ENCODE results near the gene KLHL40.

KLHL40 gene

DNA sequence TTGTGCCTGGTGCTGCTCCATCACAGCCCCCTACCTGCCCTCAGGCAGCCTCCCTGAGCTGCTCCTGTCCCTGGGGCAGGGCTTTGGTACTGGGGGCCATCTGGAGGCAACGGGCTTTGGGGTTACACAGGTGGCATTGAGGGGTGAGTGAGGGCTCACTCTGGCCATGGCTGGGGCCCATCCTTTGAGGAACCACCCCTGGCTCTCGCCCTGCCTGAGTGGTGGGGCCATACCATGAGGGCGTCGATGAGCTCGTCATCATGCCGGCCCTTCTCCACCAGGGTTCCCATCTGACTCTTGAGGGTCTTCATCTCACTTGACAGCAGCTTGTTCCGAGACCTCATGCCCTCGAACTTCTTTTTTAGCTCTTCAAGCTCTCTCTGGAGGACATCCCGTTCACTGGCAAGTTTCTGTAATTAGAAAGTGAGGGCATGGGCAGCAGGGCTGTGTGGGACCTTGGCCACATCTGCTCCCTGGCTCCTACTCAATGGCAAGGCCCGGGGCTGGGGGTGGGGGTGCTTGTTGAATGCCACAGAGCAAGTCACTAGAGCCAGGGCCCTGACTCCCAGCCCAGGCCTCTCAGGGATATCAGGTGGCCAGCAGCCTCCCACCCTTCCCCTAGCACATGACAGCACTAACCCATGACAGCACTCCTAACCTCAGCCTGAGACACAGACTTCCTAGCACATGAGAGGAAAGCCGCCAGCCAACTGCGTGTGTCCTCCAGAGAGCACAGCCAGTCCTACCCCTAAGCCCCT, 54.2 kb downstream of the KLHL40 start:
- TF ChIP-seq CTCF (conservative IDR thresholded peaks at IDR 0.05; ENCODE audit: low read length) = no peak
- no peak for DNase-seq (ENCODE audit: low read depth)
- no peak overlapping the region for H3K4me3 ChIP-seq (ENCODE audit: low read length)

DNA sequence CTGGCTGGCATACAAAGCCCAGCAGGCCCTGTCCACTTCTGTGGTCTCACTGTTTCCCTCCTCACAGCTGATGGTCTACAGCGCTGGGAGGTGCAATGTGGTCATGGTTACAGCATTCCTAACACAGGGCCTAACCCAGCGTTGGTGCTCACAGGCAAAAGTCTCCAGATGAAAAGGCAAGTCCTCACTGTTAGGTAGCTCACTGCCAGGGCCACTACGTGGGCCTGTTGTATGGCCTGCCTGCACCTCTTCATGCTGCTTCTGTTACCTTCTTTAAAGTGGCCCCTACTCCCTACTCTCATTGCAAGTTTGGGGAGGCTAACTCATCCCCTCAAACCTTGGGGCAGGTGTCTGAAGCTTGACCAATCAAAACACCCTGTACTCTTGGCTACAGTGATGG, 56.5 kb downstream of the KLHL40 start:
- DNase-seq (ENCODE audit: low read depth) = no peak
- TF ChIP-seq CTCF (conservative IDR thresholded peaks at IDR 0.05; ENCODE audit: low read length) = no peak

More for the DNA sequence above, 56.5 kb downstream of the KLHL40 start:
- H3K4me3 ChIP-seq (ENCODE audit: low read length) = no peak overlapping the region
